OCI-LY7 (cell line): Measurements from ENCODE around the gene LIN28A.

Experiments
- EZH2phosphoT487 ChIP-seq: fragments of 200-600 bp; sonication (generic); IDR thresholded peaks from 2 replicates; pipeline ENCODE4 v1.6.1; 2018; ENCODE audit warnings: low read depth, borderline replicate concordance, mild to moderate bottlenecking, mixed run types, antibody characterized with exemption, low read length, moderate library complexity, mixed read lengths
- TF ChIP-seq, protein P1 (sequence below): fragments of 200-600 bp; sonication (generic); conservative IDR thresholded peaks from 2 replicates; pipeline ENCODE4 v1.5.1; 2014; ENCODE audit warnings: mild to moderate bottlenecking, antibody characterized with exemption, low read length, moderate library complexity, mixed read lengths

DNA sequence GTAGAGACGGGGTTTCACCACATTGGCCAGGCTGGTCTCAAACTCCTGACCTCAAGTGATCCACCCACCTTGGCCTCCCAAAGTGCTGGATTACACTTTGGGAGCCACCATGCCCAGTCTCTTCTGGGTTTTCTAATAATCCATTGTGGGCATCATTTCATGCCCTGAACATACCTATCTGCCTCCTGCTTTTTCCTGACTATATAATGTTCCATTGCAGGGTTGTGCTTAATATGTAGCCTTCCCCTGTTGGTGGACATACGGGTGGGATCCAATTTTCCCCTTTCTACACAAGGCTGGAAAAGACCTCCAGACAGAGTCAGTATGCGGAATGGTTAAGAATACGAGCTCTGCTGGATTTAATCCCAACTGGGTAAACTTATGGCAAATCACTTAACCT is 34.6 kb upstream of the LIN28A start:
- TF ChIP-seq, protein P1, sequence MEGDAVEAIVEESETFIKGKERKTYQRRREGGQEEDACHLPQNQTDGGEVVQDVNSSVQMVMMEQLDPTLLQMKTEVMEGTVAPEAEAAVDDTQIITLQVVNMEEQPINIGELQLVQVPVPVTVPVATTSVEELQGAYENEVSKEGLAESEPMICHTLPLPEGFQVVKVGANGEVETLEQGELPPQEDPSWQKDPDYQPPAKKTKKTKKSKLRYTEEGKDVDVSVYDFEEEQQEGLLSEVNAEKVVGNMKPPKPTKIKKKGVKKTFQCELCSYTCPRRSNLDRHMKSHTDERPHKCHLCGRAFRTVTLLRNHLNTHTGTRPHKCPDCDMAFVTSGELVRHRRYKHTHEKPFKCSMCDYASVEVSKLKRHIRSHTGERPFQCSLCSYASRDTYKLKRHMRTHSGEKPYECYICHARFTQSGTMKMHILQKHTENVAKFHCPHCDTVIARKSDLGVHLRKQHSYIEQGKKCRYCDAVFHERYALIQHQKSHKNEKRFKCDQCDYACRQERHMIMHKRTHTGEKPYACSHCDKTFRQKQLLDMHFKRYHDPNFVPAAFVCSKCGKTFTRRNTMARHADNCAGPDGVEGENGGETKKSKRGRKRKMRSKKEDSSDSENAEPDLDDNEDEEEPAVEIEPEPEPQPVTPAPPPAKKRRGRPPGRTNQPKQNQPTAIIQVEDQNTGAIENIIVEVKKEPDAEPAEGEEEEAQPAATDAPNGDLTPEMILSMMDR = no peak
- TF ChIP-seq EZH2phosphoT487 = no peak
